K562 (cell line): ENCODE data around the gene STK17A. TPM values are rescaled to one million over a fixed set of nuclear protein-coding genes. Genes with fewer than 3 reads are reported as not detected.

Source experiments
- C11orf30 ChIP-seq: fragments of 450-650 bp; IDR thresholded peaks from 2 replicates; pipeline ENCODE4 v1.6.1; 2016; ENCODE audit warnings: low read depth, mild to moderate bottlenecking
- HDAC1 ChIP-seq, 2 experiments: fragments of 450-650 bp; IDR thresholded peaks; 2 replicates each; pipeline ENCODE4 v1.6.1; 2016 to 2017; ENCODE audit warnings: inconsistent platforms in 1 of 2, mild to moderate bottlenecking in 1 of 2, moderate library complexity in 1 of 2
- MAFG ChIP-seq: fragments of 450-650 bp; conservative IDR thresholded peaks from 2 replicates; pipeline ENCODE4 v1.6.1; 2016; ENCODE audit warnings: missing genetic modification characterization, missing compliant biosample characterization
- NFYB ChIP-seq: IDR thresholded peaks from 2 replicates; pipeline ENCODE4 v1.6.1; 2011; ENCODE audit warnings: mild to moderate bottlenecking, moderate library complexity; ENCODE audit not compliant: insufficient read length; ENCODE audit errors: extremely low read depth
- PHF8 ChIP-seq: fragments of 200-600 bp; sonication (generic); IDR thresholded peaks from 2 replicates; pipeline ENCODE4 v1.6.1; 2012; ENCODE audit warnings: mixed run types, mild to moderate bottlenecking, inconsistent platforms, low read length, moderate library complexity, borderline replicate concordance
- PRPF4 ChIP-seq: fragments of 200-400 bp; formaldehyde crosslinking; IDR thresholded peaks from one replicate; pipeline ENCODE4 v1.6.1; 2017; ENCODE audit warnings: low read length, low read depth, mild to moderate bottlenecking; ENCODE audit not compliant: insufficient read depth, poor library complexity, severe bottlenecking
- RBM22 ChIP-seq: fragments of 200-400 bp; formaldehyde crosslinking; IDR thresholded peaks from 2 replicates; pipeline ENCODE4 v1.6.1; 2018; ENCODE audit warnings: low read length, low read depth; ENCODE audit not compliant: poor library complexity, severe bottlenecking
- SAP30 ChIP-seq: fragments of 200-600 bp; sonication (generic); IDR thresholded peaks from 2 replicates; pipeline ENCODE4 v1.6.1; 2012; ENCODE audit warnings: borderline replicate concordance, low read depth, mild to moderate bottlenecking, moderate library complexity, low read length, control low read depth, inconsistent platforms; ENCODE audit not compliant: insufficient read depth, poor library complexity, severe bottlenecking
- polyA plus RNA-seq, 8 experiments: library from polyadenylated mRNA; depleted of rRNA in 4 of 8; stranded (reverse) in 5 of 8; unstranded in 3 of 8; fragments of >200 nt; fragmentation: Nextera tagmentation in 2 of 8; fragmentation: Illumina TruSeq in 1 of 8; extraction: Ambion mirVana in 2 of 8; extraction: Trizol in 1 of 8; gene quantifications; 2 replicates each; pipeline versions ENCODE4 v1.2.1 to v1.2.3, GENCODE V29; 2011 to 2014; ENCODE audit warnings: inconsistent platforms in 1 of 8, missing spikeins in 1 of 8
- total RNA-seq, 7 experiments: library from RNA; depleted of rRNA in 6 of 7; stranded (reverse); fragments of >200 nt in 6 of 7; fragmentation: Illumina TruSeq in 2 of 7; extraction: Trizol in 2 of 7; gene quantifications; 2 replicates each; pipeline versions ENCODE4 v1.2.1 to v1.2.3, GENCODE V29; 2011 to 2021; ENCODE audit warnings: low replicate concordance in 1 of 7
- TF ChIP-seq, protein P1 (sequence below): fragments of 450-650 bp; IDR thresholded peaks from 2 replicates; pipeline ENCODE4 v1.6.1; 2014; ENCODE audit warnings: low read depth, mild to moderate bottlenecking, moderate library complexity, borderline replicate concordance
- TF ChIP-seq, protein P2 (sequence below): sonication (generic); formaldehyde crosslinking; IDR thresholded peaks from 2 replicates; pipeline ENCODE4 v1.8.0; 2022; ENCODE audit warnings: missing genetic modification reagents, mild to moderate bottlenecking, borderline replicate concordance
- TF ChIP-seq, protein P3 (sequence below): IDR thresholded peaks from 3 replicates; pipeline ENCODE4 v1.6.1; 2011; ENCODE audit warnings: borderline replicate concordance, mild to moderate bottlenecking; ENCODE audit not compliant: insufficient read length, insufficient read depth
- TF ChIP-seq, protein P4 (sequence below), 3 experiments: IDR thresholded peaks in 2 of 3; conservative IDR thresholded peaks in 1 of 3; 2 replicates each; pipeline ENCODE4 v1.5.1; 2011 to 2012; ENCODE audit warnings: low read length in 3 of 3, mild to moderate bottlenecking in 3 of 3, control low read depth in 2 of 3, improper control_type of control experiment in 1 of 3, inconsistent platforms in 1 of 3, low read depth in 1 of 3, mixed read lengths in 1 of 3, moderate library complexity in 1 of 3; ENCODE audit not compliant: insufficient read depth in 2 of 3
- TF ChIP-seq, protein P5 (sequence below): IDR thresholded peaks from 2 replicates; pipeline ENCODE4 v1.6.1; 2014; ENCODE audit warnings: antibody characterized with exemption
- TF ChIP-seq, protein P6 (sequence below): conservative IDR thresholded peaks from 2 replicates; pipeline ENCODE4 v1.6.1; 2011; ENCODE audit warnings: low read depth, mild to moderate bottlenecking, low read length; ENCODE audit not compliant: control insufficient read depth

Gene STK17A
- total and polyA plus RNA-seq, 9 of the 15 experiments (the other 6 are each of a cell fraction or from before 2014, with no cell fraction given): 3.4 to 16.3 (median 13.2) TPM

DNA sequence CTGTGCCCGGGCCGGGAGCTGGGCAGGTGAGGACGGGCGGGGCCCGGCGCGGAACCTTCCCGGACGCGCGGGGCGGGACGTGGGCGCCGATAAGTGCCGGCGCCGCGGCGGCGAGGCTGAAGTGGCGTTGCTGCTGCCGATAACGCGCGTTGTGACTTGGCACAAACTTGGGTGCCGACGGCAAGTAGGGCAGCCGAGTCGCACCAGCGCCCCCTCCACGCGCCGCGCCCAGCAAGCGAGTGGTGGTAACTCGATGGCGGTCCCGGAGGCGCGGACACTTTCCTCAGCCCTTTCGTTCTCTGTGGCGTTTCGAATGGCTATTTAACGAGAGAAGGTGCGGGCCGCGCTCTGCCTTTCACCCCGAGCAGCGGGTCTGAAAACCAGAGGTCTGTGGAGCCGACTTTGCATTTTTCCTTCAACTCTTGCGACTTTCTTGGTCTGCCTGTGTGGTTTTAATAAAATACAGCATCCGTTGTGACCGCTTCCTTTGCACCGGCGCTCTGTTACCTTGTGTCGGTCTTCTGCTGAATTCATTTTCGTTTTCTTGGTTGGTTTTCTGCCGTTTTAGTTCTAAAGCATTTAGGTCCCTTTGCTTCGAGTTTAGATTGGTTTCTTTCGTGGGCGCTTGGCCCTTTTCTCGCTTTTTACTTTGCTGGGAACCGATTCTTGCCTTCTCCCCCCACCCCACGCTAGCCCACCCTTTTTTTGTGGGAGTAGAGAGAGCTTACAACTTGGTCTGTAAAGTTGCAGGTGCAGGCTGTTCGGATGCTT, 701 bp downstream of the STK17A start (continued):
- TF ChIP-seq HDAC1 (IDR thresholded peaks at IDR 0.05) (peak in 1 of 2 experiments; percentile 55; a peak in 2 of 4 replicates), SAP30 (peak; percentile 32), RBM22 (peak; percentile 53), PRPF4 (no peak), MAFG (tag) (0 out of 2 replicates have a peak, but pooled peaks have one; percentile 20), NFYB (no peak), C11orf30 (peak; percentile 62), PHF8 (peak; percentile 23; the same call in 1 of the 2 replicates)
- TF ChIP-seq, protein P1, sequence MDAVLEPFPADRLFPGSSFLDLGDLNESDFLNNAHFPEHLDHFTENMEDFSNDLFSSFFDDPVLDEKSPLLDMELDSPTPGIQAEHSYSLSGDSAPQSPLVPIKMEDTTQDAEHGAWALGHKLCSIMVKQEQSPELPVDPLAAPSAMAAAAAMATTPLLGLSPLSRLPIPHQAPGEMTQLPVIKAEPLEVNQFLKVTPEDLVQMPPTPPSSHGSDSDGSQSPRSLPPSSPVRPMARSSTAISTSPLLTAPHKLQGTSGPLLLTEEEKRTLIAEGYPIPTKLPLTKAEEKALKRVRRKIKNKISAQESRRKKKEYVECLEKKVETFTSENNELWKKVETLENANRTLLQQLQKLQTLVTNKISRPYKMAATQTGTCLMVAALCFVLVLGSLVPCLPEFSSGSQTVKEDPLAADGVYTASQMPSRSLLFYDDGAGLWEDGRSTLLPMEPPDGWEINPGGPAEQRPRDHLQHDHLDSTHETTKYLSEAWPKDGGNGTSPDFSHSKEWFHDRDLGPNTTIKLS: peak; percentile 55; the same call in 1 of the 2 replicates
- TF ChIP-seq, protein P2, sequence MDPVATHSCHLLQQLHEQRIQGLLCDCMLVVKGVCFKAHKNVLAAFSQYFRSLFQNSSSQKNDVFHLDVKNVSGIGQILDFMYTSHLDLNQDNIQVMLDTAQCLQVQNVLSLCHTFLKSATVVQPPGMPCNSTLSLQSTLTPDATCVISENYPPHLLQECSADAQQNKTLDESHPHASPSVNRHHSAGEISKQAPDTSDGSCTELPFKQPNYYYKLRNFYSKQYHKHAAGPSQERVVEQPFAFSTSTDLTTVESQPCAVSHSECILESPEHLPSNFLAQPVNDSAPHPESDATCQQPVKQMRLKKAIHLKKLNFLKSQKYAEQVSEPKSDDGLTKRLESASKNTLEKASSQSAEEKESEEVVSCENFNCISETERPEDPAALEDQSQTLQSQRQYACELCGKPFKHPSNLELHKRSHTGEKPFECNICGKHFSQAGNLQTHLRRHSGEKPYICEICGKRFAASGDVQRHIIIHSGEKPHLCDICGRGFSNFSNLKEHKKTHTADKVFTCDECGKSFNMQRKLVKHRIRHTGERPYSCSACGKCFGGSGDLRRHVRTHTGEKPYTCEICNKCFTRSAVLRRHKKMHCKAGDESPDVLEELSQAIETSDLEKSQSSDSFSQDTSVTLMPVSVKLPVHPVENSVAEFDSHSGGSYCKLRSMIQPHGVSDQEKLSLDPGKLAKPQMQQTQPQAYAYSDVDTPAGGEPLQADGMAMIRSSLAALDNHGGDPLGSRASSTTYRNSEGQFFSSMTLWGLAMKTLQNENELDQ: no peak
- TF ChIP-seq, protein P3, sequence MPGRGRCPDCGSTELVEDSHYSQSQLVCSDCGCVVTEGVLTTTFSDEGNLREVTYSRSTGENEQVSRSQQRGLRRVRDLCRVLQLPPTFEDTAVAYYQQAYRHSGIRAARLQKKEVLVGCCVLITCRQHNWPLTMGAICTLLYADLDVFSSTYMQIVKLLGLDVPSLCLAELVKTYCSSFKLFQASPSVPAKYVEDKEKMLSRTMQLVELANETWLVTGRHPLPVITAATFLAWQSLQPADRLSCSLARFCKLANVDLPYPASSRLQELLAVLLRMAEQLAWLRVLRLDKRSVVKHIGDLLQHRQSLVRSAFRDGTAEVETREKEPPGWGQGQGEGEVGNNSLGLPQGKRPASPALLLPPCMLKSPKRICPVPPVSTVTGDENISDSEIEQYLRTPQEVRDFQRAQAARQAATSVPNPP: no peak
- TF ChIP-seq, protein P4, sequence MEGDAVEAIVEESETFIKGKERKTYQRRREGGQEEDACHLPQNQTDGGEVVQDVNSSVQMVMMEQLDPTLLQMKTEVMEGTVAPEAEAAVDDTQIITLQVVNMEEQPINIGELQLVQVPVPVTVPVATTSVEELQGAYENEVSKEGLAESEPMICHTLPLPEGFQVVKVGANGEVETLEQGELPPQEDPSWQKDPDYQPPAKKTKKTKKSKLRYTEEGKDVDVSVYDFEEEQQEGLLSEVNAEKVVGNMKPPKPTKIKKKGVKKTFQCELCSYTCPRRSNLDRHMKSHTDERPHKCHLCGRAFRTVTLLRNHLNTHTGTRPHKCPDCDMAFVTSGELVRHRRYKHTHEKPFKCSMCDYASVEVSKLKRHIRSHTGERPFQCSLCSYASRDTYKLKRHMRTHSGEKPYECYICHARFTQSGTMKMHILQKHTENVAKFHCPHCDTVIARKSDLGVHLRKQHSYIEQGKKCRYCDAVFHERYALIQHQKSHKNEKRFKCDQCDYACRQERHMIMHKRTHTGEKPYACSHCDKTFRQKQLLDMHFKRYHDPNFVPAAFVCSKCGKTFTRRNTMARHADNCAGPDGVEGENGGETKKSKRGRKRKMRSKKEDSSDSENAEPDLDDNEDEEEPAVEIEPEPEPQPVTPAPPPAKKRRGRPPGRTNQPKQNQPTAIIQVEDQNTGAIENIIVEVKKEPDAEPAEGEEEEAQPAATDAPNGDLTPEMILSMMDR (IDR thresholded peaks at IDR 0.05 in 2 of 3, conservative IDR thresholded peaks at IDR 0.05 in 1 of 3; ENCODE audit: insufficient read depth in 2 of 3, low read depth in 1 of 3, low read length in 3 of 3): peak in 2 of 3 experiments; percentile 33 to 36; a peak in 3 of 6 replicates
- TF ChIP-seq, protein P5, sequence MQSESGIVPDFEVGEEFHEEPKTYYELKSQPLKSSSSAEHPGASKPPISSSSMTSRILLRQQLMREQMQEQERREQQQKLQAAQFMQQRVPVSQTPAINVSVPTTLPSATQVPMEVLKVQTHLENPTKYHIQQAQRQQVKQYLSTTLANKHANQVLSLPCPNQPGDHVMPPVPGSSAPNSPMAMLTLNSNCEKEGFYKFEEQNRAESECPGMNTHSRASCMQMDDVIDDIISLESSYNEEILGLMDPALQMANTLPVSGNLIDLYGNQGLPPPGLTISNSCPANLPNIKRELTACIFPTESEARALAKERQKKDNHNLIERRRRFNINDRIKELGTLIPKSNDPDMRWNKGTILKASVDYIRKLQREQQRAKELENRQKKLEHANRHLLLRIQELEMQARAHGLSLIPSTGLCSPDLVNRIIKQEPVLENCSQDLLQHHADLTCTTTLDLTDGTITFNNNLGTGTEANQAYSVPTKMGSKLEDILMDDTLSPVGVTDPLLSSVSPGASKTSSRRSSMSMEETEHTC: peak; percentile 26; the same call in 1 of the 2 replicates
- TF ChIP-seq, protein P6, sequence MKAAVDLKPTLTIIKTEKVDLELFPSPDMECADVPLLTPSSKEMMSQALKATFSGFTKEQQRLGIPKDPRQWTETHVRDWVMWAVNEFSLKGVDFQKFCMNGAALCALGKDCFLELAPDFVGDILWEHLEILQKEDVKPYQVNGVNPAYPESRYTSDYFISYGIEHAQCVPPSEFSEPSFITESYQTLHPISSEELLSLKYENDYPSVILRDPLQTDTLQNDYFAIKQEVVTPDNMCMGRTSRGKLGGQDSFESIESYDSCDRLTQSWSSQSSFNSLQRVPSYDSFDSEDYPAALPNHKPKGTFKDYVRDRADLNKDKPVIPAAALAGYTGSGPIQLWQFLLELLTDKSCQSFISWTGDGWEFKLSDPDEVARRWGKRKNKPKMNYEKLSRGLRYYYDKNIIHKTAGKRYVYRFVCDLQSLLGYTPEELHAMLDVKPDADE: peak; percentile 75; the same call in 1 of the 2 replicates
